Subcutaneous abdominal adipose tissue (tissue), 5 donors: ENCODE data around the gene LSM6.

Source experiments
- H3K27ac ChIP-seq: one replicate; pipeline ENCODE4 v1.7.0; 2013; ENCODE audit warnings: low read depth, mild to moderate bottlenecking, inconsistent platforms, low read length, moderate library complexity
- H3K27me3 ChIP-seq, 5 donors: one replicate each; pipeline ENCODE4 v1.7.0; 2013; ENCODE audit warnings: low read length in 5 of 5, inconsistent platforms in 1 of 5; ENCODE audit not compliant: control insufficient read depth in 5 of 5, insufficient read depth in 4 of 5
- H3K36me3 ChIP-seq, 5 donors: one replicate each; pipeline ENCODE4 v1.7.0; 2013; ENCODE audit warnings: low read length in 5 of 5; ENCODE audit not compliant: control insufficient read depth in 5 of 5, insufficient read depth in 5 of 5
- H3K4me1 ChIP-seq, 5 donors: one replicate each; pipeline ENCODE4 v1.7.0; 2013; ENCODE audit warnings: low read length in 5 of 5, mild to moderate bottlenecking in 3 of 5, moderate library complexity in 1 of 5; ENCODE audit not compliant: control insufficient read depth in 5 of 5, insufficient read depth in 5 of 5
- H3K4me3 ChIP-seq, 5 donors: one replicate each; pipeline ENCODE4 v1.7.0; 2013; ENCODE audit warnings: low read length in 5 of 5, low read depth in 1 of 5
- H3K9ac ChIP-seq, 5 donors: one replicate each; pipeline ENCODE4 v1.7.0; 2013; ENCODE audit warnings: low read length in 5 of 5, mild to moderate bottlenecking in 4 of 5, moderate library complexity in 3 of 5
- H3K9me3 ChIP-seq, 5 donors: one replicate each; pipeline ENCODE4 v1.7.0; 2013; ENCODE audit warnings: low read length in 5 of 5; ENCODE audit not compliant: control insufficient read depth in 5 of 5
- donor health status: healthy.
- donor health status: healthy.
- donor health status: healthy.
- donor health status: healthy.
- donor health status: healthy.

Gene LSM6

GRCh38 chr4:146211440-146211839, 35.9 kb downstream of the LSM6 start:
- Histone ChIP-seq H3K4me1 (peaks cover 0 to 6% (median 0%) of the 10 kb centered on the region in 5 donors), H3K9ac (no peak overlapping the region), H3K27ac (no peak overlapping the region), H3K27me3 (no peaks in the 10 kb centered on the region), H3K36me3 (no peaks in the 10 kb centered on the region), H3K4me3 (no peak overlapping the region), H3K9me3 (no peaks in the 10 kb centered on the region)

DNA sequence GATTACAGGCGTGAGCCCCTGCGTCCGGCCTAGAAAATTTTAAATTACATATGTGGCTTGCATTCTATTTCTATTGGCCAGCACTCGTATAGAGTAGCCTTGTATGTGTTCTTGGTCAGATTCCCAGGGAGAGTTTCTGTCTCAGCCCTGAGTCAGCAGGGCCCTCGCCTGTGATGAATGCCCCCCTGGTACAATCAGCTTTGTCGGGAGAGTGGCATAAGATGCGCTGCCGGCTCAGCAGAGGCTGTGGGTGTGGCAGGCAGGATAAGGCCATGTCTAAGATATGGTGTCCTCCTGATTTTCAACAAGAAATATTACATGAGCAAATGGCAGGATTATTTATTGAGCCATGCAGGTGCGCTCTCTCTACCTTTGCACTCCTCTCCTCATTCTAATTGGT, 37.3 kb downstream of the LSM6 start:
- Histone ChIP-seq H3K27me3 (no peaks in the 10 kb centered on the region), H3K4me1 (peaks cover 0 to 6% (median 0%) of the 10 kb centered on the region in 5 donors), H3K27ac (no peak overlapping the region), H3K4me3 (no peak overlapping the region), H3K9ac (no peak overlapping the region), H3K36me3 (no peaks in the 10 kb centered on the region), H3K9me3 (no peaks in the 10 kb centered on the region)

DNA sequence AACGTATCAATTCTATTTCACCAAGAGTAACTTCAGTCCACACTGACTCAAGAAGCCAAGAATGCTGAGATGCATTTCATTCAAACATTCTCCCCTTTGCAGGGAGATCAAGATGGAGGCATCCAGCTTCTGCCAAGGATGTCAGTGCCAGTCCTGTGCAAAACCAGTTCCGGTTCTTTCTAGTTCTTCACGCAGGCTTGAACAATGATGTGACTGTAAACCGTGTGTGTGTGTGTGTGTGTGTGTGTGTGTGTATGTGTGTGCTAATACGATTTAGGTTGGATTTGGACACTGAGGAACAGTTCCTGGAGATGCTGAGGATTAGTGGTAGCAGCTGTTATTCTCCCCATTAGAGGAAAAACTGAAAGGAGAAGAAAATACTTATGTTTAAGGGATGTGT, 38.7 kb downstream of the LSM6 start, which contains the start of gene REELD1:
REELD1 (plus strand) TSS at position 301 of the 400 bp plus-strand sequence. CDS start 2,415 bp downstream, outside the sequence.
- H3K9me3 ChIP-seq: no peaks in the 10 kb centered on the region
- H3K4me1 ChIP-seq: peaks cover 0 to 6% (median 0%) of the 10 kb centered on the region in 5 donors
- H3K9ac ChIP-seq: no peak within 1 kb of the TSS
- no peaks in the 10 kb centered on the region for H3K36me3 ChIP-seq
- H3K27me3 ChIP-seq: no peaks in the 10 kb centered on the region
- H3K4me3 ChIP-seq: no peak within 1 kb of the TSS
- H3K27ac ChIP-seq: no peak within 1 kb of the TSS

DNA sequence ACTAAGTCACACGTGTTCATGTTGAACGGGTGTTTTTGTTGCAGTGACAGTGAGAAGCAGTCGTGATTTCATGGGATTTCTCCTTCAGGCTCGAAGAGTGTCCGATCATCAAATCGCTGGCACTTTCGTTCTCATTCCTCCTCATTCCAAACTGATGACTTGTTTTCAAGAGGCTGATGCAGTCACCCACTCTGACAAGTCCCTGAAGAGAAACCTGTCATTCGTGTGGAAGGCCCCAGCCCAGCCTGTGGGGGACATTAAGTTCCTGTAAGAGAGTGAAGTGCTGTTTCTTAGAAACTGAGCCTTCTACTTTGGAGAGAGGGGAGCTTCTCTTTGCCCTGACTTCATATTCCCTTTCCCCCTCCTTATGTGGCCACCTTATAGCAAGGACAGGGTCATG, 46.8 kb downstream of the LSM6 start:
- no peaks in the 10 kb centered on the region for H3K36me3 ChIP-seq
- H3K27ac ChIP-seq: no peak overlapping the region

GRCh38 chr4:146224326-146224966, 48.9 kb downstream of the LSM6 start:
- Histone ChIP-seq H3K36me3 (no peaks in the 10 kb centered on the region), H3K4me1 (peaks cover 0 to 4% (median 0%) of the 10 kb centered on the region in 5 donors), H3K9ac (no peak overlapping the region), H3K9me3 (no peaks in the 10 kb centered on the region), H3K4me3 (no peak overlapping the region), H3K27ac (no peak overlapping the region), H3K27me3 (no peaks in the 10 kb centered on the region)

More for the DNA sequence above, 46.8 kb downstream of the LSM6 start:
- no peak overlapping the region for H3K4me3 ChIP-seq
- H3K27me3 ChIP-seq: no peaks in the 10 kb centered on the region
- H3K9me3 ChIP-seq: no peaks in the 10 kb centered on the region
- H3K4me1 ChIP-seq: peaks cover 0 to 4% (median 0%) of the 10 kb centered on the region in 5 donors
- no peak overlapping the region for H3K9ac ChIP-seq

DNA sequence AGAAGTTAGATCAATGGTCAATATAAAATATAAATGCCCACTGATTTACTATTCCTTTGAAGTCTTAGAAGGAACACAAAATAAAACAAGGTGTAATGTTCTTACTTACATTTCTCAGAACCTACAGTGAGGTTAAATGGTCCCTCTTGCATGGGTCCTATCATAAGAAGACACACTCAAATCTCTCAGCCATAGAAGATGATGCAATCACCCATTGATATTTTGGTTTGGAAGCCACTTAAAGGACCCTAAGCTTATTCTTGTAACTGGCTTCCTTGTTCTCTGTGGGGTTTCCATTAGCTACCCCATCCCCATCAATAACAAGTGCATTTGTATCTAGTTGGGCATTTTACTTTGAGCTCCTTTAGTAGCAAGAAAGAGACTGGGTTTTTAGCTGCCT, 53.9 kb downstream of the LSM6 start:
- H3K36me3 ChIP-seq: no peaks in the 10 kb centered on the region
- H3K4me1 ChIP-seq: peaks cover 0 to 4% (median 0%) of the 10 kb centered on the region in 5 donors
- H3K4me3 ChIP-seq: no peak overlapping the region
- H3K9ac ChIP-seq: no peak overlapping the region
- peaks cover 0 to 12% (median 10%) of the 10 kb centered on the region in 5 donors for H3K9me3 ChIP-seq
- H3K27me3 ChIP-seq: no peaks in the 10 kb centered on the region
- H3K27ac ChIP-seq: no peak overlapping the region

DNA sequence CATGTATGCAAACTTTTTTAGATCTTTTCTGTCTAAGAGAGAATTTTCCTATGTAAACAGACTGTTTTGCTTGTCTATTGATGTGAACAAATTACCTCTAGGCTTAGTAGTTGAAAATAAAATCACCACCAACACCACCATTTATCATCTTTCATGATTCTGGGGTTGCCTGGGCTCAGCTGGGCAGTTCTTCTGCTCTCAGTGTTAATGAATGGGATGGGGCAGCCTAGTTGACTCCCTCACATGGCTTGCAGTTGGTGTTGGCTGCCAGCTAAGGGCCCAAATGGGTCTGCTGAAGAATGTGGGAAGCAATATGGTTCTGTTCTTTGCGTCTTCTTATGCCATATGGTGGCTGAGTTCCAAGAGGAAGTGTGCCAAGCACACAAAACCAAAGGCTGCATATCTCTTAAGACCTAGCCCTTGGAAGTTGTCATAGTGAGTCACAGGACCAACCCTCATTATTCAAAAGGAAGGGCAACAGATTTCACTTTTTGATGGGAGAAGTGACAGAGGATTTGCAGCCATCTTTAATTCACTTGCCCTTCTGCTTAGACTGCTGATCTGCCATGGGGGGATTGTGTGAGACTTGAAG, 56.7 kb downstream of the LSM6 start:
- peaks cover 0 to 12% (median 10%) of the 10 kb centered on the region in 5 donors for H3K9me3 ChIP-seq
- H3K27me3 ChIP-seq: no peaks in the 10 kb centered on the region
- no peak overlapping the region for H3K27ac ChIP-seq
- no peaks in the 10 kb centered on the region for H3K36me3 ChIP-seq
- no peak overlapping the region for H3K9ac ChIP-seq
- peaks cover 13 to 23% (median 20%) of the 10 kb centered on the region in 5 donors for H3K4me1 ChIP-seq
- H3K4me3 ChIP-seq: no peak overlapping the region

GRCh38 chr4:146235654-146236177, 60.2 kb downstream of the LSM6 start:
- peak overlapping the region in 1 of 5 donors; percentile 28 for H3K9ac ChIP-seq
- peak overlapping the region in 1 of 5 donors; percentile 8 for H3K4me3 ChIP-seq
- H3K36me3 ChIP-seq: no peaks in the 10 kb centered on the region
- no peaks in the 10 kb centered on the region for H3K27me3 ChIP-seq
- peaks cover 0 to 12% (median 10%) of the 10 kb centered on the region in 5 donors for H3K9me3 ChIP-seq
- H3K4me1 ChIP-seq: peaks cover 18 to 40% (median 31%) of the 10 kb centered on the region in 5 donors
- peak overlapping the region; percentile 78 for H3K27ac ChIP-seq

- H3K27ac ChIP-seq: peak overlapping the region; percentile 78
Measured at GRCh38 chr4:146236216-146236615, 60.7 kb downstream of the LSM6 start.

GRCh38 chr4:146237092-146237491, 61.6 kb downstream of the LSM6 start:
- Histone ChIP-seq H3K27me3 (no peaks in the 10 kb centered on the region), H3K4me1 (peaks cover 20 to 53% (median 41%) of the 10 kb centered on the region in 5 donors), H3K36me3 (no peaks in the 10 kb centered on the region), H3K27ac (peak overlapping the region; percentile 78), H3K4me3 (no peak overlapping the region), H3K9me3 (peaks cover 0 to 7% (median 4%) of the 10 kb centered on the region in 5 donors), H3K9ac (no peak overlapping the region)

More at GRCh38 chr4:146236216-146236615, 60.7 kb downstream of the LSM6 start:
- peaks cover 18 to 45% (median 34%) of the 10 kb centered on the region in 5 donors for H3K4me1 ChIP-seq
- no peaks in the 10 kb centered on the region for H3K27me3 ChIP-seq
- no peak overlapping the region for H3K9ac ChIP-seq
- no peaks in the 10 kb centered on the region for H3K36me3 ChIP-seq
- H3K4me3 ChIP-seq: no peak overlapping the region
- H3K9me3 ChIP-seq: peaks cover 0 to 12% (median 10%) of the 10 kb centered on the region in 5 donors
